K562 (cell line): ENCODE data around the gene NFIL3. TPM values are rescaled to one million over a fixed set of nuclear protein-coding genes. Genes with fewer than 3 reads are reported as not detected.

ENCODE experiments used
- ATAC-seq: fragments of 200-7000 bp; cut with Tn5 transposase; 3 replicates; pipeline ENCODE4 v1.9.1; 2020; ENCODE audit warnings: moderate library complexity
- BruUV-seq: library from RNA; stranded (reverse); fragments of 400-500 nt; replicated peaks from 2 replicates; lab custom pipeline; 2021; lab: Mats Ljungman, UMichigan
- CTCF ChIA-PET: fragments of 300-600 bp; formaldehyde crosslinking; extraction: SDS; loops from one replicate; lab custom pipeline; 2021; ENCODE audit warnings: low intra/inter-chr PET ratio; lab: Yijun Ruan, JAX
- POLR2A ChIA-PET: fragments of 300-600, 350-650 bp; sonication (Branson Sonifier 250); formaldehyde crosslinking; extraction: SDS; loops from one replicate; lab custom pipeline; 2021; ENCODE audit warnings: antibody characterized with exemption, inconsistent platforms; lab: Yijun Ruan, JAX
- DNase-seq, 4 experiments: peaks; one replicate each; pipeline versions ENCODE4 v3.0.0 to v3.0.0-alpha.2; 2011 to 2018; ENCODE audit warnings: low spot score in 3 of 4, mixed read lengths in 3 of 4; ENCODE audit errors: extremely low read depth in 1 of 4
- FAIRE-seq: peaks from 2 replicates; lab custom pipeline; 2011; peaks lifted over from hg19 to GRCh38; lab: Jason Lieb, UNC
- H2AFZ ChIP-seq: 2 replicates; pipeline ENCODE4 v1.6.0; 2011; ENCODE audit warnings: low read depth, low read length, control low read depth, inconsistent platforms
- H3K27ac ChIP-seq: fragments of 200-600 bp; 3 replicates; pipeline ENCODE4 v1.8.0; 2011; ENCODE audit warnings: low read depth, mild to moderate bottlenecking, control low read depth, inconsistent platforms, low read length, moderate library complexity, mixed read lengths; ENCODE audit errors: extremely low read depth
- H3K27me3 ChIP-seq, 2 experiments: fragments of 300-600 bp in 1 of 2; 2 replicates in 1 of 2; 3 replicates in 1 of 2; pipeline versions ENCODE4 v1.6.0 to v1.8.0; 2011; ENCODE audit warnings: inconsistent platforms in 2 of 2, low read length in 2 of 2, mild to moderate bottlenecking in 1 of 2, mixed read lengths in 1 of 2, moderate library complexity in 1 of 2; ENCODE audit not compliant: control insufficient read depth in 2 of 2, insufficient read depth in 2 of 2
- H3K36me3 ChIP-seq: fragments of 300-600 bp; 3 replicates; pipeline ENCODE4 v1.8.0; 2011; ENCODE audit warnings: mild to moderate bottlenecking, low read length, inconsistent platforms; ENCODE audit not compliant: control insufficient read depth, insufficient read depth
- H3K4me1 ChIP-seq, 2 experiments: fragments of 200-600 bp in 1 of 2; replicated peaks in 1 of 2; 2 replicates in 1 of 2; 3 replicates in 1 of 2; pipeline versions ENCODE4 v1.5.1 to v1.8.0; 2011; ENCODE audit warnings: inconsistent platforms in 2 of 2, low read length in 2 of 2, mild to moderate bottlenecking in 1 of 2, mixed read lengths in 1 of 2, moderate library complexity in 1 of 2; ENCODE audit not compliant: control insufficient read depth in 2 of 2, insufficient read depth in 2 of 2
- H3K4me2 ChIP-seq: 2 replicates; pipeline ENCODE4 v1.6.1; 2011; ENCODE audit warnings: low read length, control low read depth, inconsistent platforms, mixed read lengths; ENCODE audit not compliant: insufficient read depth
- H3K4me3 ChIP-seq: fragments of 200-600 bp; sonication (generic), shearing (Covaris generic); 2 replicates; pipeline ENCODE4 v1.5.1; 2016; ENCODE audit warnings: control low read depth, inconsistent platforms
- H3K79me2 ChIP-seq: fragments of 200-600 bp; 3 replicates; pipeline ENCODE4 v1.8.0; 2011; ENCODE audit warnings: low read length, inconsistent platforms; ENCODE audit not compliant: control insufficient read depth, insufficient read depth
- H3K9ac ChIP-seq, 2 experiments: 2 replicates each; pipeline versions ENCODE4 v1.6.0 to v1.6.1; 2011; ENCODE audit warnings: low read depth in 2 of 2, low read length in 2 of 2, control low read depth in 1 of 2, inconsistent platforms in 1 of 2, mild to moderate bottlenecking in 1 of 2, mixed read lengths in 1 of 2; ENCODE audit not compliant: insufficient read depth in 1 of 2
- H3K9me1 ChIP-seq: one replicate; pipeline ENCODE4 v1.6.0; 2011; ENCODE audit warnings: inconsistent platforms, mild to moderate bottlenecking, low read length, moderate library complexity; ENCODE audit not compliant: control insufficient read depth, insufficient read depth
- H3K9me3 ChIP-seq: replicated peaks from 2 replicates; pipeline ENCODE4 v1.5.1; 2011; ENCODE audit warnings: low read depth, low read length, inconsistent platforms; ENCODE audit not compliant: control insufficient read depth, insufficient read depth
- H4K20me1 ChIP-seq: replicated peaks from 2 replicates; pipeline ENCODE4 v1.6.1; 2011; ENCODE audit warnings: low read length, inconsistent platforms, mixed read lengths; ENCODE audit not compliant: control insufficient read depth, insufficient read depth
- BACH1 ChIP-seq: fragments of 200-800 bp; sonication (Bioruptor generic); IDR thresholded peaks from 2 replicates; pipeline ENCODE4 v1.6.1; 2016; ENCODE audit warnings: missing genetic modification characterization, missing compliant biosample characterization
- GABPB2 ChIP-seq: fragments of 250-450 bp; sonication (Bioruptor Pico); conservative IDR thresholded peaks from 2 replicates; pipeline ENCODE4 v1.5.1; 2021; ENCODE audit warnings: mild to moderate bottlenecking
- MYNN ChIP-seq, 2 experiments: sonication (generic); formaldehyde crosslinking in 1 of 2; IDR thresholded peaks; 2 replicates each; pipeline versions ENCODE4 v1.5.0 to v1.6.1; 2016 to 2020; ENCODE audit warnings: antibody characterized with exemption in 1 of 2, missing genetic modification reagents in 1 of 2
- PYGO2 ChIP-seq: fragments of 450-650 bp; IDR thresholded peaks from 2 replicates; pipeline ENCODE4 v1.6.1; 2016; ENCODE audit warnings: mild to moderate bottlenecking, missing genetic modification characterization, moderate library complexity, missing compliant biosample characterization
- RBBP5 ChIP-seq: fragments of 200-600 bp; sonication (generic); IDR thresholded peaks from 2 replicates; pipeline ENCODE4 v1.6.1; 2012; ENCODE audit warnings: borderline replicate concordance, mild to moderate bottlenecking, low read length, control low read depth, inconsistent platforms; ENCODE audit not compliant: insufficient read depth, poor library complexity, severe bottlenecking
- RBM34 ChIP-seq: fragments of 200-400 bp; formaldehyde crosslinking; IDR thresholded peaks from 2 replicates; pipeline ENCODE4 v1.6.1; 2018; ENCODE audit warnings: low read length, borderline replicate concordance; ENCODE audit not compliant: insufficient read depth
- RCOR1 ChIP-seq, 2 experiments: IDR thresholded peaks; 2 replicates each; pipeline ENCODE4 v1.6.1; 2012; ENCODE audit warnings: low read depth in 2 of 2, low read length in 2 of 2, borderline replicate concordance in 1 of 2, improper control_type of control experiment in 1 of 2
- SETDB1 ChIP-seq: IDR thresholded peaks from one replicate; pipeline ENCODE4 v1.6.1; 2012; ENCODE audit warnings: low read length, control low read depth, inconsistent platforms
- ZBTB8A ChIP-seq: fragments of 450-650 bp; IDR thresholded peaks from 2 replicates; pipeline ENCODE4 v1.6.1; 2018; ENCODE audit warnings: mild to moderate bottlenecking, moderate library complexity; ENCODE audit not compliant: partially characterized antibody
- ZNF121 ChIP-seq: sonication (generic); formaldehyde crosslinking; conservative IDR thresholded peaks from 2 replicates; pipeline ENCODE4 v1.8.0; 2022; ENCODE audit warnings: missing genetic modification reagents
- ZNF184 ChIP-seq: sonication (generic); formaldehyde crosslinking; IDR thresholded peaks from 2 replicates; pipeline ENCODE4 v1.5.0; 2020; ENCODE audit warnings: missing genetic modification reagents
- WGBS: fragments of 100-300 bp; shearing (Covaris generic); methylation state at CpG from one replicate; pipeline ENCODE4 v1.1.6; 2016; ENCODE audit warnings: low coverage, mixed read lengths; ENCODE audit not compliant: insufficient coverage; ENCODE audit errors: missing lambda C conversion rate; 5-methylcytosine and 5-hydroxymethylcytosine counted together
- in situ Hi-C: fragments of 300-500 bp; cut with MboI; formaldehyde crosslinking; loops from 4 replicates; pipeline ENCODE4 v1.15.0; 2018; ENCODE audit warnings: inconsistent platforms, mixed read lengths
- intact Hi-C: fragments of 100-400 bp; cut with micrococcal nuclease; formaldehyde crosslinking; loops from 2 replicates; pipeline ENCODE4 v1.14.2; 2022
- polyA plus RNA-seq, 8 experiments: library from polyadenylated mRNA; depleted of rRNA in 4 of 8; stranded (reverse) in 5 of 8; unstranded in 3 of 8; fragments of >200 nt; fragmentation: Nextera tagmentation in 2 of 8; fragmentation: Illumina TruSeq in 1 of 8; extraction: Ambion mirVana in 2 of 8; extraction: Trizol in 1 of 8; gene quantifications; 2 replicates each; pipeline versions ENCODE4 v1.2.1 to v1.2.3, GENCODE V29; 2011 to 2014; ENCODE audit warnings: inconsistent platforms in 1 of 8, missing spikeins in 1 of 8
- total RNA-seq, 7 experiments: library from RNA; depleted of rRNA in 6 of 7; stranded (reverse); fragments of >200 nt in 6 of 7; fragmentation: Illumina TruSeq in 2 of 7; extraction: Trizol in 2 of 7; gene quantifications; 2 replicates each; pipeline versions ENCODE4 v1.2.1 to v1.2.3, GENCODE V29; 2011 to 2021; ENCODE audit warnings: low replicate concordance in 1 of 7
- TF ChIP-seq, protein P1 (sequence below): IDR thresholded peaks from 2 replicates; pipeline ENCODE4 v1.6.1; 2016; ENCODE audit warnings: missing genetic modification characterization, missing compliant biosample characterization
- TF ChIP-seq, protein P2 (sequence below): sonication (generic); formaldehyde crosslinking; IDR thresholded peaks from 2 replicates; pipeline ENCODE4 v1.8.0; 2022; ENCODE audit warnings: mild to moderate bottlenecking, missing genetic modification reagents
- TF ChIP-seq, protein P3 (sequence below): sonication (generic); formaldehyde crosslinking; IDR thresholded peaks from 2 replicates; pipeline ENCODE4 v1.8.0; 2022; ENCODE audit warnings: missing genetic modification reagents, mild to moderate bottlenecking, borderline replicate concordance

NFIL3 gene
- total and polyA plus RNA-seq, 9 of the 15 experiments (the other 6 are each of a cell fraction or from before 2014, with no cell fraction given), result 3.2 to 16.1 (median 9.3) TPM

DNA sequence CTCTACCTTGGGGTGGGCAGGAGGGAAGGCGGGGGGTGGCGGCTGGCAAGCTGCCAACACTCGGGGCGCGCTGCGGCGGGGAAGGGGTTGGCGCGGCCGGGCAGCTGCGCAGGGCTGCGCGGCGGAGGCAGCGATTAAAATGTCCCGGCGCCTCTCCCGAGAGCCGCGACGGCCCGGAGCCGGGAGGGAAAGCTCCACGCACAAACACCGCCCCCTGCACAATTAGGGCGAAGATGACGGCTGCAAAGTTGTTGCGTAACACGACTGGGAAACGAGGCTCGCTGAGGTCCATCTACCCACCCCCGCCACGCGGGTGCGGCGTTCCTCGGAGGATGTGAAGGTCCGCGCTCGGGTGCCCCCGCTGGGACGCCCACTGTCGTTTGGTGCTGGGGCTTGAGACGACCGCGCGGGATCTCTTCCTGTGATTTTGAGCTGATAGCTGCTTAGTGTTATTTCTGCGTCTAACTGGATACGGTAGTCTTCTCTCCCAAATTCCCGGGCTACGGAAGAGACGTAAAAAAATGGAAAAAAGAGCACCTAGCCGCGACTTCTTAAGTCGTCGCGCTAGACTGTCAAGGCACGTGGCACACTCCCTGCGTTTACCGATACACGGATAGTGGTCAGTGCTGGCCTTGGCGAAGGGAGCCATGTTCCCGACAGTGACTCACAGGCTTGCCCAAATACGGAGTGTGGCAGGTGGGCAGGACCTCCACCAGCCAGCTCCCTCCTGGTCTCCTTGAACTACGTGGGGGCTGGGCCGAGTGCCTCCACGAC is 958 bp upstream of the NFIL3 start:
- ATAC-seq (peak; percentile 65), FAIRE-seq (peak; percentile 75), DNase-seq (peak; percentile 62 to 83 (median 64))
- TSS peak; percentile 84 for BruUV-seq
- in situ Hi-C loops (loop anchor here (5.0 to 25.0 kb wide), 3 partner anchors 62 to 512 kb away; partner anchors contain the start of gene AUH), intact Hi-C loops (loop anchor here (5.0 to 10.0 kb wide), 5 partner anchors 82 to 507 kb away; no protein-coding TSS in a partner anchor)
- Histone ChIP-seq H3K79me2 (peaks cover 37% of the 10 kb centered on the region), H3K9me1 (peaks cover under 1% of the 10 kb centered on the region), H3K27me3 (peaks cover 3 to 20% of the 10 kb centered on the region in 2 experiments), H3K4me2 (peak overlapping the region; percentile 80), H3K9ac (peak overlapping the region; percentile 74 to 96; a peak in 3 of 4 replicates), H3K4me3 (peak overlapping the region; percentile 79), H2AFZ (peak overlapping the region; percentile 90), H4K20me1 (peaks cover 10% of the 10 kb centered on the region; the same call in 1 of the 2 replicates), H3K36me3 (0 out of 3 replicates have a peak, but pooled peaks cover 4% of the 10 kb centered on the region), H3K27ac (peak overlapping the region; percentile 83; the same call in 2 of the 3 replicates), H3K4me1 (peaks cover 19 to 20% of the 10 kb centered on the region in 2 experiments), H3K9me3 (no peaks in the 10 kb centered on the region)
- POLR2A ChIA-PET, result interaction anchor here (0.7 to 1.8 kb wide), 9 partner anchors 9 to 388 kb away, joined by 3 to 12 read pairs (median 3); no protein-coding TSS in a partner anchor
- CTCF ChIA-PET, result interaction anchor here (0.6 to 0.7 kb wide), 2 partner anchors 257 to 261 kb away, joined by 3 to 6 read pairs; no protein-coding TSS in a partner anchor
- 2% methylated on average over 38 of the region's 67 CpGs for WGBS
- TF ChIP-seq ZNF121 (CRISPR knock-in tag), result no peak
- no peak for TF ChIP-seq GABPB2
- no peak for TF ChIP-seq PYGO2 (tag)
- no peak for TF ChIP-seq ZNF184 (CRISPR knock-in tag)
- TF ChIP-seq ZBTB8A, result no peak
- TF ChIP-seq, protein P1, sequence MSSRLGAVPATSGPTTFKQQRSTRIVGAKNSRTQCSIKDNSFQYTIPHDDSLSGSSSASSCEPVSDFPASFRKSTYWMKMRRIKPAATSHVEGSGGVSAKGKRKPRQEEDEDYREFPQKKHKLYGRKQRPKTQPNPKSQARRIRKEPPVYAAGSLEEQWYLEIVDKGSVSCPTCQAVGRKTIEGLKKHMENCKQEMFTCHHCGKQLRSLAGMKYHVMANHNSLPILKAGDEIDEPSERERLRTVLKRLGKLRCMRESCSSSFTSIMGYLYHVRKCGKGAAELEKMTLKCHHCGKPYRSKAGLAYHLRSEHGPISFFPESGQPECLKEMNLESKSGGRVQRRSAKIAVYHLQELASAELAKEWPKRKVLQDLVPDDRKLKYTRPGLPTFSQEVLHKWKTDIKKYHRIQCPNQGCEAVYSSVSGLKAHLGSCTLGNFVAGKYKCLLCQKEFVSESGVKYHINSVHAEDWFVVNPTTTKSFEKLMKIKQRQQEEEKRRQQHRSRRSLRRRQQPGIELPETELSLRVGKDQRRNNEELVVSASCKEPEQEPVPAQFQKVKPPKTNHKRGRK (tag), result no peak
- TF ChIP-seq, protein P2, sequence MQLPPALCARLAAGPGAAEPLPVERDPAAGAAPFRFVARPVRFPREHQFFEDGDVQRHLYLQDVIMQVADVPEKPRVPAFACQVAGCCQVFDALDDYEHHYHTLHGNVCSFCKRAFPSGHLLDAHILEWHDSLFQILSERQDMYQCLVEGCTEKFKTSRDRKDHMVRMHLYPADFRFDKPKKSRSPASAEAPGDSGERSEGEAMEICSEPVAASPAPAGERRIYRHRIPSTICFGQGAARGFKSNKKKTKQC (CRISPR knock-in tag), result peak; percentile 65; the same call in 1 of the 2 replicates
- no peak for TF ChIP-seq MYNN (IDR thresholded peaks at IDR 0.05)
- TF ChIP-seq MYNN (CRISPR knock-in tag; IDR thresholded peaks at IDR 0.05), result no peak
- TF ChIP-seq RCOR1 (IDR thresholded peaks at IDR 0.05; ENCODE audit: borderline replicate concordance in 1 of 2, low read depth in 2 of 2, low read length in 2 of 2), result peak in 1 of 2 experiments; percentile 28; a peak in 1 of 4 replicates
- TF ChIP-seq SETDB1, result no peak
- TF ChIP-seq RBM34, result no peak
- TF ChIP-seq, protein P3, sequence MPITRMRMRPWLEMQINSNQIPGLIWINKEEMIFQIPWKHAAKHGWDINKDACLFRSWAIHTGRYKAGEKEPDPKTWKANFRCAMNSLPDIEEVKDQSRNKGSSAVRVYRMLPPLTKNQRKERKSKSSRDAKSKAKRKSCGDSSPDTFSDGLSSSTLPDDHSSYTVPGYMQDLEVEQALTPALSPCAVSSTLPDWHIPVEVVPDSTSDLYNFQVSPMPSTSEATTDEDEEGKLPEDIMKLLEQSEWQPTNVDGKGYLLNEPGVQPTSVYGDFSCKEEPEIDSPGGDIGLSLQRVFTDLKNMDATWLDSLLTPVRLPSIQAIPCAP (CRISPR knock-in tag), result no peak
- TF ChIP-seq BACH1 (tag), result no peak
- TF ChIP-seq RBBP5, result peak; percentile 50
